Prostate gland (tissue), 2 donors: ENCODE data around the gene KRTAP5-3.

Source experiments
- CTCF ChIP-seq, 4 experiments: fragments of 200-600 bp in 2 of 4; fragments of 450-650 bp in 2 of 4; sonication (generic) in 2 of 4; IDR thresholded peaks; 1 replicate in 3 of 4; 2 replicates in 1 of 4; pipeline ENCODE4 v1.5.1; 2016 to 2019; ENCODE audit warnings: antibody characterized with exemption in 4 of 4, mild to moderate bottlenecking in 2 of 4, moderate library complexity in 2 of 4
- POLR2A ChIP-seq: fragments of 450-650 bp; IDR thresholded peaks from one replicate; pipeline ENCODE4 v1.6.1; 2016; ENCODE audit warnings: antibody characterized with exemption, mild to moderate bottlenecking

DNA sequence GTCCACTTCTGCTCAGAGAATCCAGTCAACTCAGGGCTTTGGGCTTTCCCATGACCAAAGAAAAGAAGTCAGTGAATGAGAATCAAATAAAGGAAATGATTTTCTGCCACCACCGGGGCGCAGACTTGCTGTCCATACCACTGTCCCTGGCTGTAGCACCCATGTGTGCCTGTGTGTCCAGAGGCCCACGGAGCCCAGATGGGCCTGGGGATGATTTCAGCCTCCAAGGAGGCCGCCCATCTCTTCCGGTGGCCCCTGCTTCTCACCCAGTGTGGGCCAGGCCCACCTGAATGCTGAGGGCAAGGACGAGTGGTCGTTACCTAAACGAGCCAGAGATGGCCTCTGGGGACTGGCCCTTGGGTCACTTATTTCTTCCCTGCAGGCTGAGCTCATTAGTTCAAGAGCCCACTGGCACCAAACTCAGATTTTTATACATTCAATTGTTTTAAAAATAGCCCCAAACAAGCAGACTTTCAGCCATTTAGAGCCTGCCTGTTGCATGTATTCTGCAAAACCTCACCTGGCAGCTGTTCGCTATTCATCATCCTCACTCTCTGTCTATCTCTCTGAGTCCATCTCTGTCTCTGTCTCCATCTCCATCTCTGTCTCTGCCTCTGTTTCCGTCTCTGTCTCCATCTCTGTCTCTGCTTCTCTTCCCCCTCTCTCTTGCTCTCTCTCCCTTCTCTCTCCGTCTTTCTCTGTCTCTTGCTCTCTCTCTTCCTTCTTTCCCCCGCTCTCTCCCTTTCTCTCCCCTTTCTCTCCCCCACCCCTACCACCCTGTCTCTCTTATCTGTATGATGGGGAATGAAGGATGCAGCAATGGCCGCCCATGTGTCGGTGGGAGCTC lies 45.5 kb upstream of the KRTAP5-3 start:
- TF ChIP-seq POLR2A, result no peak
- no peak for TF ChIP-seq CTCF (IDR thresholded peaks at IDR 0.05)
